Renal cortex interstitium (tissue), 11 donors: ENCODE measurements around the gene RFX1. TPM values are rescaled to one million over a fixed set of nuclear protein-coding genes. Genes with fewer than 3 reads are reported as not detected.

ENCODE experiments used
- DNase-seq, 11 donors: peaks; one replicate each; pipeline ENCODE4 v3.0.0-alpha.2; 2013; ENCODE audit warnings: low read depth in 9 of 11, low spot score in 4 of 11; ENCODE audit errors: extremely low read depth in 1 of 11
- polyA plus RNA-seq, 3 donors: library from polyadenylated mRNA; unstranded; fragments of 120-200 nt; gene quantifications; one replicate each; pipeline ENCODE4 v1.2.1, GENCODE V29; 2013; ENCODE audit not compliant: insufficient read length in 3 of 3

The RFX1 gene
- polyA plus RNA-seq, 3 donors: 9.1 to 17.7 (median 14.8) TPM

- no peak for DNase-seq
Measured at GRCh38 chr19:14003251-14004055, 2.7 kb downstream of the RFX1 start.

- no peak for DNase-seq
Measured at GRCh38 chr19:14002571-14003250, 3.4 kb downstream of the RFX1 start.

DNA sequence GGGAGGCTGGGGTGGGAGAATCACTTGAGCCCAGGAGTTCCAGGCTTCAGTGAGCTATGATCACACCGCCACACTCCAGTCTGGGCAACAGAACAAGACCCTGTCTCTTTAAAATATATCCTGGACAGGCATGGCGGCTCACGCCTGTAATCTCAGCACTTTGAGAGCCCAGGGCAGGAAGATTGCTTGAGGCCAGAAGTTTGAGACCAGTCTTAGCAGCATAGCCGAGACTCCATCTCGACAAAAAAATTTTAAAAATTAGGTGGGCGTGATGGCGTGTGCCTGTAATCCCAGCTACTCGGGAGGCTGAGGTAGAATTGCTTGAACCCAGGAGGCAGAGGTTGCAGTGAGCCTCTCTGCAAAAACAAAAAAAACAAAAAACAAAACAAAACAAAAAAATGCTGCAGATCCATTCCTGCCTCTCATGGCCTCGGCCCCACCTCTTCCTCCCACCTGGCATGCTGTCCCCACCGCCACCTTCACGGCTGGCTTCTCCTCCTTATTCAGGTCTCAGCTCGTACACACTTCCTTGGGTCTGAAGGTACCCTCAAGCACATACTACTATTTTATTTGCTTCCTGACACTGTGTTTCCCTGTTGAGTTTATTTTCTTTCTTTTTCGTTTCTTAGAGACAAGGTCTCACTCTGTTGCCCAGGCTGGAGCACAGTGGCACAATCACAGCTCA lies 5.3 kb downstream of the RFX1 start:
- DNase-seq: no peak

GRCh38 chr19:13999085-13999484 lies 7.0 kb downstream of the RFX1 start:
- DNase-seq: no peak

GRCh38 chr19:13998426-13998825 lies 7.7 kb downstream of the RFX1 start:
- DNase-seq: no peak

GRCh38 chr19:13997631-13997962 lies 8.5 kb downstream of the RFX1 start:
- no peak for DNase-seq

- DNase-seq: no peak
Measured at GRCh38 chr19:13996928-13997630, 9.0 kb downstream of the RFX1 start.

- no peak for DNase-seq
Measured at GRCh38 chr19:13995878-13996765, 10.0 kb downstream of the RFX1 start.

DNA sequence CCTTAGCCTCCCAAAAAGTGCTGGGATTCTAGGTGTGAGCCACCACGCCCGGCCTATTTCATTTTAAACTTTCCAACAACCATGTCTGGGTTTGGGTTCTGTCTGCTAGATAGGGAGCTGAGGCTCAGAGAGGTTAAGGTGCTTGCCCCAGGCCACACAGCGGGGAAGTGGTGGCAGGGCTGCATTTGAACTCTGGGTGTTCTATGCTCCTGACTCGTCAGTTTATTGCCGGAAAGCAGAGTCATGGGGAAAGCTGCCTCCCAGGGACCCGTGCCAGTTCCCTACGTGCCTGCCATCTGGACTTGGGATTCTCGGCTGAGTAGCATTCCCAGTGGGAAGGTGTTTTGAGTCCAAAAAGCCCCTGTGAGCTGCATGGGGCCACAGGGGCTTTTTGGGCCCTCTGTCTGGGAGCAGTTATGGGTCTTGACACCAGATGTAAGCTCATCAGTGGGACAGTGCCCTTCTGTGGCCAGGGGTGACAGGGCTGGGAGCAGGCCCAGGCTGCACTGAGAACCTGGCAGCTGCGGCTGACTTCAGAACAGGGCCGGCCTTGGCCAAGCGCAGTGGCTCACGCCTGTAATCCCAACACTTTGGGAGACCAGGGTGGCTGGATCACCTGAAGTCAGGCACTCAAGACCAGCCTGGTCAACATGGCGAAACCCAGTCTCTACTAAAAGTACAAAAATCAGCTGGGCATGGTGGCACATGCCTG lies 10.9 kb downstream of the RFX1 start:
- DNase-seq: no peak

- no peak for DNase-seq
Measured at GRCh38 chr19:13993590-13994300, 12.4 kb downstream of the RFX1 start.

DNA sequence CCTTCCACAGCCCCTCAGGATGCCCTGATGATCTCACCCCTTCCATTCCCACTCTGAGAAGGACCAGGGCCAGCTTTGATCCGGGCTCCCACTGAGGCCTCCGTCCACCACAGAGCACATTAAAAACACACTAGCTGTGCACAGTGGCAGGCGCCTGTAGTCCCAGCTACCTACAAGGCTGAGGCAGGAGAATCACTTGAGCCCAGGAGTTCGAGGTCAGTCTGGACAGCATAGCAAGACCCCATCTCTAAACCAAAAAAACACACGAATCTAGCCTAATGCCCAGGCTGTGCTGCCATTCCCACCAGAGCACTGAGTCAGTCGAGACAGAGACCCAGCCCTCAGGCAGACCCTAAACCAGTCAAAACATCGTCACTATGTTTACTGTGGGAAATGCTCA lies 14.1 kb downstream of the RFX1 start:
- no peak for DNase-seq

- no peak for DNase-seq
Measured at GRCh38 chr19:13990085-13990484, 16.0 kb downstream of the RFX1 start.

DNA sequence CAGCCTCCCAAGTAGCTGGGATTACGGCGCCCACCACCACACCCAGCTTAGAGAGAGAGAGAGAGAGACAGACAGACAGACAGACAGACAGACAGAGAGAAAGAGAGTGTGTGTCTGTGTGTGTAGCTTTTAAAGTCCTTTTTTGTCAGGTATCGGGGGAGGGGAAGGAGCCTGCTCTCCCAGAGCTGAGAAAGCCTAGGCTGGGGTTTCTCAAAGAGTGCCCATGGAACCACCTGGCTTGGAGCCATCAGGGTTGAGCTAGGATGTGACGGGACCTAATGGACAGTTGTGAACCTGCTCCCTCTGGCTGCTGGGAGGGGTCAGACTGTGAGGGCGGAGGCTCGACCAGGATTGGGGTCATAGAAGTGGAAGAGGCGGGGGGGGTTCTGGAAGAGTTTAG lies 16.6 kb downstream of the RFX1 start:
- DNase-seq: no peak

DNA sequence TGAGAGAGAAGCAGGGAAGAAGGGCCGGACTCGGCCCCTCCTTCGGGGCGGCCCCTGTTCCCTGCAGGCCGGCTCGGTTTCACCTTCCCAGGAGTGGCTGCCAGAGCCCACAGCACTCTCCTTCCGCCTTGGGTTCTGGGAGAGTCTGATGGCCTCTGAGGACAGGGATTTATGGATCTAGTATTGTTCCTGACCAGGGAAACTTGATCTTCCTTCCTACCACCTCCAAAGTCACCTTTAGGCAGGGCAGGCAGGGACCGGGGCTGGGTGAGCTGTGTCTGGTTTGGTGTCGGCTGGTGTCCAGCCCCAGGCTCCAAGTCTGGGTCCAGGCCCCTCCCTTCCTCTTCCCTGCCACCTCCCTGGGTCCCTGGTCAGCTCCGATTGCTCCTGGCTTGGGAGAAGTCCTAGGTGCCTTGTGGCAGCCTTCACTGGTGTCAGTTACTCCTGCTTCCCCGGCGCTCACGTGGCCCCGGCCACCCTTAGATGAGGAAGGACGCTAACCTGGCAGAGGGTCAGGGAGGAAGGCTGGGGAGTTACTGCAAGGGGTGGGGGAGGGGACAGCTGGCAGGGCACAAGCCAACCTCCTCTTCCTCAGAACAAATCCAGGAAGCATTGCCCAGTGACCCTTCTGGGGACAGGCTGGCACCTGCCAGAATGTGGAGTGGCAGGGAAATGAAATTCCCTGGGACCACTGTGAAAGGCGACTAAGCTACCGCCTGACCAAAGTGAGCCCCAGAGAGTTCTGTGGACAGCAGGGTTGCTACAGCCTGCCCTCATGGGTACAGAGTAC lies 18.8 kb downstream of the RFX1 start:
- no peak for DNase-seq

GRCh38 chr19:13986348-13986904 lies 19.7 kb downstream of the RFX1 start:
- DNase-seq: peak in 2 of 11 donors; percentile 44 to 61

GRCh38 chr19:13985771-13986347 lies 20.3 kb downstream of the RFX1 start:
- DNase-seq: no peak
